ENCODE measurements around the gene REXO1. TPM values are rescaled to one million over a fixed set of nuclear protein-coding genes. Genes with fewer than 3 reads are reported as not detected.
A peak's percentile ranks its signal among the peaks of the same experiment; 100 is the strongest.

Gene REXO1
- total and polyA plus RNA-seq, 2 donors from 2014 or later: 12.1 to 36.8 TPM

- Histone ChIP-seq H3K27ac (ENCODE audit: low read depth in 2 of 2, low read length in 2 of 2) (no peak overlapping the region), H3K36me3 (ENCODE audit: control insufficient read depth in 2 of 3, insufficient read depth in 3 of 3, low read length in 3 of 3) (peaks cover 0 to 16% (median 14%) of the 10 kb centered on the region in 3 donors), H3K4me1 (ENCODE audit: control insufficient read depth in 2 of 3, insufficient read depth in 2 of 3, low read depth in 1 of 3, low read length in 3 of 3) (peaks cover 0 to 8% (median 0%) of the 10 kb centered on the region in 3 donors), H3K9ac (ENCODE audit: low read length in 3 of 3) (no peak overlapping the region), H3K4me3 (ENCODE audit: low read length in 3 of 3) (no peak overlapping the region), H3K27me3 (ENCODE audit: control insufficient read depth, insufficient read depth, low read length) (no peaks in the 10 kb centered on the region), H3K9me3 (ENCODE audit: control insufficient read depth in 2 of 3, insufficient read depth in 1 of 3, low read length in 3 of 3) (no peaks in the 10 kb centered on the region)
- TF ChIP-seq, protein P1, sequence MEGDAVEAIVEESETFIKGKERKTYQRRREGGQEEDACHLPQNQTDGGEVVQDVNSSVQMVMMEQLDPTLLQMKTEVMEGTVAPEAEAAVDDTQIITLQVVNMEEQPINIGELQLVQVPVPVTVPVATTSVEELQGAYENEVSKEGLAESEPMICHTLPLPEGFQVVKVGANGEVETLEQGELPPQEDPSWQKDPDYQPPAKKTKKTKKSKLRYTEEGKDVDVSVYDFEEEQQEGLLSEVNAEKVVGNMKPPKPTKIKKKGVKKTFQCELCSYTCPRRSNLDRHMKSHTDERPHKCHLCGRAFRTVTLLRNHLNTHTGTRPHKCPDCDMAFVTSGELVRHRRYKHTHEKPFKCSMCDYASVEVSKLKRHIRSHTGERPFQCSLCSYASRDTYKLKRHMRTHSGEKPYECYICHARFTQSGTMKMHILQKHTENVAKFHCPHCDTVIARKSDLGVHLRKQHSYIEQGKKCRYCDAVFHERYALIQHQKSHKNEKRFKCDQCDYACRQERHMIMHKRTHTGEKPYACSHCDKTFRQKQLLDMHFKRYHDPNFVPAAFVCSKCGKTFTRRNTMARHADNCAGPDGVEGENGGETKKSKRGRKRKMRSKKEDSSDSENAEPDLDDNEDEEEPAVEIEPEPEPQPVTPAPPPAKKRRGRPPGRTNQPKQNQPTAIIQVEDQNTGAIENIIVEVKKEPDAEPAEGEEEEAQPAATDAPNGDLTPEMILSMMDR (IDR thresholded peaks at IDR 0.05; ENCODE audit: borderline replicate concordance, extremely low read depth, insufficient read depth): no peak
- intact Hi-C loops (cut with DNase I): no loop called here
- no peak for FAIRE-seq
- DNase-seq: no peak
Measured at GRCh38 chr19:1817553-1818179, 30.6 kb downstream of the REXO1 start.

DNA sequence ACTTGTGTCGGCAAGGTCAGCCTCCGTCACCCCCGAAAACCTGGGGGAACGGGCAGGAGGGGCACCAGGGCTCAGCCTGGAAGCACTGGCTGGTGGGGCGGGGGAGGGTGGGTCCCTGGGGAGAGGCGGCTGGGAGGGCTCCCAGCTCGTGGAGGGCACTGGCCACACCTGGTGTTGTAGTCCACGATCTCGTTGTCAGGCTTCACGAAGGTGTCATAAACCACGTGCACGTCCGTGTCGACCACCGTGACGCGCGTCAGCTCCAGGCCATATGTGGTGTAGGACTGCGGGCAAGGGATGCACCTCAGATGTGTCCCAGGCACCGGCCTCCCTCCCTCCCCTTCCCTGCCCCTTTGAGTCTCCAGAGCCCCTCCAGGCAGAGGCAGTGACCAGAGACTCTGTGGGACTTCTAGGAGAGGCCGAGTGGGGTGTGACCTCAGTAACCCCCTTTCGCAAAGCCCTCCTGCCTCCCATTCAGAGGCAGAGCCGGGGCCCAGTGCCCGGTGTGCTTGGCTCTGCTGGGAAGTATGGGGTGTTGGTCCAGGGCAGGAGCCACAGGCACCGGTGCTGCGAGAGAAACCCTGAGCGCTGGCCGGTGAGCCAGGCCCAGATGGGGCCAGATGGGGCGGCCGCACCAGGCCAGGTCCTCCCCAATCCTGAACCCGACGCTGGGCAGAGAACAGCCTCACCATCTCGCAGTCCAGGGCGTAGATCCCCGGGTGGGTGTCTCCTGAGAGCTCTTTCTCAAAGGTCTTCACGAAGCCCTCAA lies 31.6 kb downstream of the REXO1 start:
- TF ChIP-seq, protein P1 (IDR thresholded peaks at IDR 0.05; ENCODE audit: borderline replicate concordance, extremely low read depth, insufficient read depth): no peak
- H3K9ac ChIP-seq (ENCODE audit: low read length in 3 of 3): no peak overlapping the region
- H3K4me3 ChIP-seq (ENCODE audit: low read length in 3 of 3): no peak overlapping the region
- peaks cover 0 to 8% (median 0%) of the 10 kb centered on the region in 3 donors for H3K4me1 ChIP-seq (ENCODE audit: control insufficient read depth in 2 of 3, insufficient read depth in 2 of 3, low read depth in 1 of 3, low read length in 3 of 3)
- intact Hi-C loops (cut with DNase I): no loop called here
- DNase-seq (peak in 1 of 5 donors; percentile 41), FAIRE-seq (no peak)
- peaks cover 0 to 16% (median 12%) of the 10 kb centered on the region in 3 donors for H3K36me3 ChIP-seq (ENCODE audit: control insufficient read depth in 2 of 3, insufficient read depth in 3 of 3, low read length in 3 of 3)
- no peak overlapping the region for H3K27ac ChIP-seq (ENCODE audit: low read depth in 2 of 2, low read length in 2 of 2)
- no peaks in the 10 kb centered on the region for H3K27me3 ChIP-seq (ENCODE audit: control insufficient read depth, insufficient read depth, low read length)
- no peaks in the 10 kb centered on the region for H3K9me3 ChIP-seq (ENCODE audit: control insufficient read depth in 2 of 3, insufficient read depth in 1 of 3, low read length in 3 of 3)

GRCh38 chr19:1815605-1816529 lies 32.4 kb downstream of the REXO1 start:
- no peak overlapping the region for H3K27ac ChIP-seq (ENCODE audit: low read depth in 2 of 2, low read length in 2 of 2)
- H3K36me3 ChIP-seq (ENCODE audit: control insufficient read depth in 2 of 3, insufficient read depth in 3 of 3, low read length in 3 of 3): peaks cover 0 to 16% (median 9%) of the 10 kb centered on the region in 3 donors
- peaks cover 0 to 8% (median 0%) of the 10 kb centered on the region in 3 donors for H3K4me1 ChIP-seq (ENCODE audit: control insufficient read depth in 2 of 3, insufficient read depth in 2 of 3, low read depth in 1 of 3, low read length in 3 of 3)
- no peaks in the 10 kb centered on the region for H3K27me3 ChIP-seq (ENCODE audit: control insufficient read depth, insufficient read depth, low read length)
- H3K4me3 ChIP-seq (ENCODE audit: low read length in 3 of 3): no peak overlapping the region
- DNase-seq: peak in 1 of 5 donors; percentile 38
- no peak overlapping the region for H3K9ac ChIP-seq (ENCODE audit: low read length in 3 of 3)
- TF ChIP-seq, protein P1 (IDR thresholded peaks at IDR 0.05; ENCODE audit: borderline replicate concordance, extremely low read depth, insufficient read depth): no peak
- no peaks in the 10 kb centered on the region for H3K9me3 ChIP-seq (ENCODE audit: control insufficient read depth in 2 of 3, insufficient read depth in 1 of 3, low read length in 3 of 3)
- FAIRE-seq: no peak
- intact Hi-C loops (cut with DNase I): no loop called here
